ENCODE measurements around the gene MBLAC1.
"Not testable (repeated sequence)": the region's sequence is repeated elsewhere in the genome, so short reads cannot be mapped to it uniquely, and the experiment has no call there.

The MBLAC1 gene

GRCh38 chr7:100130220-100130607 lies 3.4 kb downstream of the MBLAC1 start:
- H3K27ac ChIP-seq (ENCODE audit: low read depth, low read length); H3K9me3 ChIP-seq (ENCODE audit: low read length); H3K9ac ChIP-seq (ENCODE audit: low read length); H3K27me3 ChIP-seq (ENCODE audit: control insufficient read depth in 1 of 2, insufficient read depth in 2 of 2, low read length in 2 of 2); H3K36me3 ChIP-seq (ENCODE audit: insufficient read depth, low read length); H3K4me3 ChIP-seq (ENCODE audit: low read depth in 1 of 2, low read length in 2 of 2): not testable (repeated sequence)
- H3K4me1 ChIP-seq (ENCODE audit: insufficient read depth, low read length): peaks cover 19% of the 10 kb centered on the region

- H3K4me1 ChIP-seq (ENCODE audit: insufficient read depth, low read length): peaks cover 19% of the 10 kb centered on the region
- H3K27me3 ChIP-seq (ENCODE audit: control insufficient read depth in 1 of 2, insufficient read depth in 2 of 2, low read length in 2 of 2): no peaks in the 10 kb centered on the region
- no peak overlapping the region for H3K9ac ChIP-seq (ENCODE audit: low read length)
- H3K27ac ChIP-seq (ENCODE audit: low read depth, low read length): no peak overlapping the region
- H3K4me3 ChIP-seq (ENCODE audit: low read depth in 1 of 2, low read length in 2 of 2): no peak overlapping the region
- no peaks in the 10 kb centered on the region for H3K36me3 ChIP-seq (ENCODE audit: insufficient read depth, low read length)
- H3K9me3 ChIP-seq (ENCODE audit: low read length): no peaks in the 10 kb centered on the region
These were observed 4.1 kb downstream of the MBLAC1 start for GRCh38 chr7:100130608-100131453.

DNA sequence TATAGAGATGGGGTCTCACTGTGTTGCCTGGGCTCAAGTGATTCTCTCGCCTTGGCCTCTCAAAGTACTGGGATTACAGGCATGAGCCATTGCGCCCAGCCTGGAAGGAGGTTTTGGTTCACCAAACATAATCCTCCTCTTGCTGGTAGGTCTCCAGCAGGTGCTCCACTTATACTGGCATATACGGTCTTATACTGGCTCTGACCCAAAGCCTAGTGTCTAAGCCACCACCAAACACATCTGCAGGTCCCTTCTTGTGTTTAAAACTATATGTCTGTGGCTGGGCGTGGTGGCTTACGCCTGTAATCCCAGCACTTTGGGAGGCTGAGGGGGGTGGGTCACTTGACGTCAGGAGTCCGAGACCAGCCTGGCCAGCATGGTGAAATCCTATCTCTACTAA lies 5.4 kb downstream of the MBLAC1 start:
- Histone ChIP-seq H3K36me3 (ENCODE audit: insufficient read depth, low read length) (no peaks in the 10 kb centered on the region), H3K9me3 (ENCODE audit: low read length) (no peaks in the 10 kb centered on the region), H3K27ac (ENCODE audit: low read depth, low read length) (no peak overlapping the region), H3K4me1 (ENCODE audit: insufficient read depth, low read length) (peaks cover 19% of the 10 kb centered on the region), H3K4me3 (ENCODE audit: low read depth in 1 of 2, low read length in 2 of 2) (no peak overlapping the region), H3K9ac (ENCODE audit: low read length) (no peak overlapping the region), H3K27me3 (ENCODE audit: control insufficient read depth in 1 of 2, insufficient read depth in 2 of 2, low read length in 2 of 2) (no peaks in the 10 kb centered on the region)

DNA sequence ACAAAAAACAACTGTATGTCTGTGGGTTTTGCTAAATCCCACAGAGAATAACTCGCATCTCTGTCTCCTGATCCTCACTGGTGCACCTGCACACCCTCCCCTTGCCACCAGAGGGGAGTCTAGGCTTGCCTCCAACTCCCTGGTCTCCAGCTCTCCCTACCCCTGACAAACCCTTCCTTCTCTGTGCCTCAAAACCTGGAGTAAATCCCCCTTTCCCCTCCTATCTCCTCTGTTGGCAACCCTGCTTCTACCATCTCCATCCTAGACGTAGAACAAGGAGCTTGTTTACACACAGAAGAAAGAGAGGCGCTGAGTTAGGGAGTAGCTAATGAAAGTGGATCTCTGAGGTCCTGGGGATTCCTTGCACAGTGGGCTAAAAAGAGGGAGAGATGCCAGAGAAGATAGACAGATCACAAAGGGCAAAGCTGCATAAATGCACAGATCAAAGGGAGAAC lies 6.0 kb downstream of the MBLAC1 start:
- H3K4me3 ChIP-seq (ENCODE audit: low read depth in 1 of 2, low read length in 2 of 2): no peak overlapping the region
- no peaks in the 10 kb centered on the region for H3K9me3 ChIP-seq (ENCODE audit: low read length)
- no peak overlapping the region for H3K27ac ChIP-seq (ENCODE audit: low read depth, low read length)
- peaks cover 19% of the 10 kb centered on the region for H3K4me1 ChIP-seq (ENCODE audit: insufficient read depth, low read length)
- no peaks in the 10 kb centered on the region for H3K27me3 ChIP-seq (ENCODE audit: control insufficient read depth in 1 of 2, insufficient read depth in 2 of 2, low read length in 2 of 2)
- H3K36me3 ChIP-seq (ENCODE audit: insufficient read depth, low read length): no peaks in the 10 kb centered on the region
- H3K9ac ChIP-seq (ENCODE audit: low read length): no peak overlapping the region

GRCh38 chr7:100137851-100138760 lies 11.3 kb downstream of the MBLAC1 start:
- Histone ChIP-seq H3K9ac (ENCODE audit: low read length) (no peak overlapping the region), H3K27me3 (ENCODE audit: control insufficient read depth in 1 of 2, insufficient read depth in 2 of 2, low read length in 2 of 2) (no peaks in the 10 kb centered on the region), H3K9me3 (ENCODE audit: low read length) (no peaks in the 10 kb centered on the region), H3K27ac (ENCODE audit: low read depth, low read length) (no peak overlapping the region), H3K36me3 (ENCODE audit: insufficient read depth, low read length) (no peaks in the 10 kb centered on the region), H3K4me1 (ENCODE audit: insufficient read depth, low read length) (no peaks in the 10 kb centered on the region), H3K4me3 (ENCODE audit: low read depth in 1 of 2, low read length in 2 of 2) (no peak overlapping the region)

- H3K4me3 ChIP-seq (ENCODE audit: low read depth in 1 of 2, low read length in 2 of 2): no peak overlapping the region
- no peaks in the 10 kb centered on the region for H3K27me3 ChIP-seq (ENCODE audit: control insufficient read depth in 1 of 2, insufficient read depth in 2 of 2, low read length in 2 of 2)
- H3K27ac ChIP-seq (ENCODE audit: low read depth, low read length): no peak overlapping the region
- no peaks in the 10 kb centered on the region for H3K36me3 ChIP-seq (ENCODE audit: insufficient read depth, low read length)
- no peaks in the 10 kb centered on the region for H3K9me3 ChIP-seq (ENCODE audit: low read length)
- H3K4me1 ChIP-seq (ENCODE audit: insufficient read depth, low read length): no peaks in the 10 kb centered on the region
- H3K9ac ChIP-seq (ENCODE audit: low read length): no peak overlapping the region
These were observed 14.8 kb downstream of the MBLAC1 start for GRCh38 chr7:100141555-100141949.

GRCh38 chr7:100142461-100142860 lies 15.7 kb downstream of the MBLAC1 start:
- Histone ChIP-seq H3K27ac (ENCODE audit: low read depth, low read length) (no peak overlapping the region), H3K27me3 (ENCODE audit: control insufficient read depth in 1 of 2, insufficient read depth in 2 of 2, low read length in 2 of 2) (no peaks in the 10 kb centered on the region), H3K9me3 (ENCODE audit: low read length) (no peaks in the 10 kb centered on the region), H3K4me3 (ENCODE audit: low read depth in 1 of 2, low read length in 2 of 2) (no peak overlapping the region), H3K9ac (ENCODE audit: low read length) (no peak overlapping the region), H3K36me3 (ENCODE audit: insufficient read depth, low read length) (no peaks in the 10 kb centered on the region), H3K4me1 (ENCODE audit: insufficient read depth, low read length) (no peaks in the 10 kb centered on the region)

GRCh38 chr7:100146350-100146749 lies 19.6 kb downstream of the MBLAC1 start:
- not testable (repeated sequence) for H3K9ac ChIP-seq (ENCODE audit: low read length); H3K27me3 ChIP-seq (ENCODE audit: control insufficient read depth in 1 of 2, insufficient read depth in 2 of 2, low read length in 2 of 2); H3K9me3 ChIP-seq (ENCODE audit: low read length); H3K4me3 ChIP-seq (ENCODE audit: low read depth in 1 of 2, low read length in 2 of 2); H3K27ac ChIP-seq (ENCODE audit: low read depth, low read length); H3K36me3 ChIP-seq (ENCODE audit: insufficient read depth, low read length)
- H3K4me1 ChIP-seq (ENCODE audit: insufficient read depth, low read length): peaks cover 10% of the 10 kb centered on the region

DNA sequence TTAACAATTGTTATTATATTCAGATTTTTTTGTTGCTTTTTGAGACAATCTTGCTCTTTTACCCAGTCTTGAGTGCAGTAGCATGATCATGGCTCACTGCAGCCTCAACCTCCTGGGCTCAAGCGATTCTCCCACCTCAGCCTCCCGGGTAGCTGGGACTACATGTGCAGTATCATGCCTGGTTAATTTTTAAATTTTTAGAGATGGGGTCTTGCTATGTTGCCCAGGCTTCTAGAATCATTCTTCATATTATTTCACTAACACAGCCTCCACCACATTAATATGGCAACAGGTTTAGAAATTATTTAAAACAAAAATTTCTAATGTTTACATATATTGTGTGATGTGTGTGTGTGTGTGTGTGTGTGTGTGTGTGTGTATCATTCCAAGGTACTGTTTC lies 20.5 kb downstream of the MBLAC1 start:
- H3K9ac ChIP-seq (ENCODE audit: low read length): no peak overlapping the region
- H3K4me1 ChIP-seq (ENCODE audit: insufficient read depth, low read length): peaks cover 10% of the 10 kb centered on the region
- H3K27me3 ChIP-seq (ENCODE audit: control insufficient read depth in 1 of 2, insufficient read depth in 2 of 2, low read length in 2 of 2): no peaks in the 10 kb centered on the region
- H3K4me3 ChIP-seq (ENCODE audit: low read depth in 1 of 2, low read length in 2 of 2): no peak overlapping the region
- H3K9me3 ChIP-seq (ENCODE audit: low read length): no peaks in the 10 kb centered on the region
- H3K36me3 ChIP-seq (ENCODE audit: insufficient read depth, low read length): no peaks in the 10 kb centered on the region
- H3K27ac ChIP-seq (ENCODE audit: low read depth, low read length): no peak overlapping the region

- Histone ChIP-seq H3K4me3 (ENCODE audit: low read depth in 1 of 2, low read length in 2 of 2) (peak overlapping the region; percentile 99), H3K27ac (ENCODE audit: low read depth, low read length) (peak overlapping the region; percentile 98)
These were observed 21.4 kb downstream of the MBLAC1 start for GRCh38 chr7:100148225-100148558.

DNA sequence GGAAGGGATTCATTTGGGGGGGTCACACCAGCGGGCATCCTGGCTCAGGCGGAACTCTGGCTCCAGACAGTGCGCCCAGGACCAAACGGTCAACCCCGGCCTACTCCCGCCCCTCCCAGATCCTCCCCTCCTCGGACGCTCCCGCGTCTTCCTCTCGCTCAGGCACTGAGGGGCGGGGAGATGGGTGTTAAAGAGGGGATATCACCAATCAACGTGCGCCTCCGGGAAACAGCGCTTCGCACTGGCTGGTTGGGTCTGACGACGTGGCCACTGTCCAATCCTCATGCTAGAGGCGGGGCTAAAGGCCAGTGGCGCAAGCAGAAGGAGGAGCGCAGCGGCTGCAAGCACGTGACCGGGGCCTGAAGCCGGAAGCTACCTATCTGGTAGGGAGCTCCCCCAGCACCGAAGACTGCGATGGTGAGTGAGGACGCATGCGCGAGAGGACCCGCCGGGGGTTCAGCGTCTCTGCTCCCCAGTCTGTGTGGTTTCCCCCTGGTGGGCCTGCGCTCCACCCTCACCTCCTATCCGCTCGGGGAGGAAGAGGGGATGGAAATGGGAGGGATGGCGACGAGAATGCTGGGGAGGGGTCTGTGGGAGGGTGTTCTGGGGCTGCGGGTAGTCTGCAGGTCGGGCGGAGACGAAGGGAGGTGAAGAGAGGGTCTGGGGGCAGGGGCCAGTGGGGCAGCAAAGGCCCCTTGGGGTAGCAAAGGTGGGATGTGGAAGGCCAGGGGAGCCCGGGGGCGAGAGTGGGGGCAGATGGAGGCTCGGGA lies 22.0 kb downstream of the MBLAC1 start, which contains the start of gene LAMTOR4:
TSS of gene LAMTOR4 (plus strand) at position 360 of the 770 bp plus-strand sequence. CDS start at position 415, 55 bp downstream.
- Histone ChIP-seq H3K4me1 (ENCODE audit: insufficient read depth, low read length) (peaks cover 10% of the 10 kb centered on the region), H3K36me3 (ENCODE audit: insufficient read depth, low read length) (peaks cover 7% of the 10 kb centered on the region), H3K4me3 (ENCODE audit: low read depth in 1 of 2, low read length in 2 of 2) (peak within 1 kb of the TSS; percentile 99), H3K27me3 (ENCODE audit: control insufficient read depth in 1 of 2, insufficient read depth in 2 of 2, low read length in 2 of 2) (no peaks in the 10 kb centered on the region), H3K9me3 (ENCODE audit: low read length) (no peaks in the 10 kb centered on the region), H3K9ac (ENCODE audit: low read length) (peak within 1 kb of the TSS; percentile 97), H3K27ac (ENCODE audit: low read depth, low read length) (peak within 1 kb of the TSS; percentile 98)

More at GRCh38 chr7:100148225-100148558, 21.4 kb downstream of the MBLAC1 start:
- Histone ChIP-seq H3K27me3 (ENCODE audit: control insufficient read depth in 1 of 2, insufficient read depth in 2 of 2, low read length in 2 of 2) (no peaks in the 10 kb centered on the region), H3K4me1 (ENCODE audit: insufficient read depth, low read length) (peaks cover 10% of the 10 kb centered on the region), H3K9me3 (ENCODE audit: low read length) (no peaks in the 10 kb centered on the region), H3K9ac (ENCODE audit: low read length) (peak overlapping the region; percentile 74), H3K36me3 (ENCODE audit: insufficient read depth, low read length) (peaks cover 1% of the 10 kb centered on the region)
